ENCODE results near the gene KITLG. TPM values are rescaled to one million over a fixed set of nuclear protein-coding genes. Genes with fewer than 3 reads are reported as not detected.
"Not testable (repeated sequence)": the region's sequence is repeated elsewhere in the genome, so short reads cannot be mapped to it uniquely, and the experiment has no call there.

KITLG gene
- total and polyA plus RNA-seq, 12 donors, result 1.9 to 22.7 (median 9.5) TPM

- peaks cover 0 to 4% of the 10 kb centered on the region in 2 donors for H3K4me1 ChIP-seq (replicated peaks in 1 of 2)
- no peak for DNase-seq
- 83 to 91% (median 89%) methylated on average over 2 of the region's 2 CpGs for WGBS, 4 donors
- H3K4me3 ChIP-seq, result no peak overlapping the region
- intact Hi-C loops (cut with DNase I), result no loop called here
- TF ChIP-seq POLR2A (IDR thresholded peaks at IDR 0.05) (no peak), CTCF (IDR thresholded peaks at IDR 0.05) (no peak)
- peaks cover 0 to 8% (median 0%) of the 10 kb centered on the region in 3 donors for H3K9me3 ChIP-seq (replicated peaks in 1 of 3)
- H3K36me3 ChIP-seq (replicated peaks in 1 of 2), result no peaks in the 10 kb centered on the region
- no peaks in the 10 kb centered on the region for H3K27me3 ChIP-seq
- no peak overlapping the region for H3K27ac ChIP-seq
These were observed 70.4 kb downstream of the KITLG start for GRCh38 chr12:88509851-88510250.

- Histone ChIP-seq H3K27ac (no peak overlapping the region), H3K27me3 (no peaks in the 10 kb centered on the region), H3K9me3 (replicated peaks in 1 of 3) (peaks cover 0 to 8% (median 0%) of the 10 kb centered on the region in 3 donors), H3K36me3 (replicated peaks in 1 of 2) (no peaks in the 10 kb centered on the region), H3K4me3 (no peak overlapping the region), H3K4me1 (replicated peaks in 1 of 2) (peaks cover 0 to 4% of the 10 kb centered on the region in 2 donors)
- TF ChIP-seq CTCF (IDR thresholded peaks at IDR 0.05) (no peak), POLR2A (IDR thresholded peaks at IDR 0.05) (no peak)
- DNase-seq, result no peak
- WGBS, 4 donors, result 94 to 100% (median 96%) methylated on average over 5 of the region's 5 CpGs
- intact Hi-C loops (cut with DNase I), result no loop called here
These were observed 70.9 kb downstream of the KITLG start for GRCh38 chr12:88509347-88509746.

GRCh38 chr12:88507851-88508250, 72.4 kb downstream of the KITLG start:
- H3K9me3 ChIP-seq (replicated peaks in 1 of 3); intact Hi-C loops (cut with DNase I); H3K4me1 ChIP-seq (replicated peaks in 1 of 2); H3K27ac ChIP-seq; H3K27me3 ChIP-seq; H3K36me3 ChIP-seq (replicated peaks in 1 of 2); H3K4me3 ChIP-seq; DNase-seq: not testable (repeated sequence)
- 95 to 98% (median 97%) methylated on average over 12 of the region's 12 CpGs for WGBS, 4 donors

GRCh38 chr12:88507270-88507669, 73.0 kb downstream of the KITLG start:
- TF ChIP-seq CTCF (IDR thresholded peaks at IDR 0.05) (no peak), POLR2A (IDR thresholded peaks at IDR 0.05) (no peak)
- Histone ChIP-seq H3K4me1 (replicated peaks in 1 of 2) (peaks cover 0 to under 1% of the 10 kb centered on the region in 2 donors), H3K27me3 (no peaks in the 10 kb centered on the region), H3K9me3 (replicated peaks in 1 of 3) (peaks cover 0 to 4% (median 0%) of the 10 kb centered on the region in 3 donors), H3K36me3 (replicated peaks in 1 of 2) (no peaks in the 10 kb centered on the region), H3K27ac (no peak overlapping the region), H3K4me3 (no peak overlapping the region)
- intact Hi-C loops (cut with DNase I), result no loop called here
- DNase-seq, result no peak
- 80 to 95% (median 91%) methylated on average over 1 of the region's 1 CpG for WGBS, 4 donors

GRCh38 chr12:88505696-88506095, 74.6 kb downstream of the KITLG start:
- intact Hi-C loops (cut with DNase I), result no loop called here
- Histone ChIP-seq H3K27me3 (no peaks in the 10 kb centered on the region), H3K9me3 (replicated peaks in 1 of 3) (no peaks in the 10 kb centered on the region), H3K4me1 (replicated peaks in 1 of 2) (no peaks in the 10 kb centered on the region), H3K36me3 (replicated peaks in 1 of 2) (no peaks in the 10 kb centered on the region), H3K4me3 (no peak overlapping the region), H3K27ac (no peak overlapping the region)
- no peak for DNase-seq
- 88 to 100% (median 93%) methylated on average over 2 of the region's 2 CpGs for WGBS, 4 donors
- TF ChIP-seq CTCF (IDR thresholded peaks at IDR 0.05) (no peak), POLR2A (IDR thresholded peaks at IDR 0.05) (no peak)

Measured in adrenal gland (tissue), 12 donors.